HL-60/S4 treated with retinoic acid at 250 ng/mL for 4 days and 3 days (cell line): Measurements from ENCODE around the gene ABHD17A.

ENCODE experiments used
- in situ Hi-C: fragments of 300-500 bp; cut with MboI; formaldehyde crosslinking; loops from 2 replicates; pipeline ENCODE4 v1.7.0; 2022; ENCODE audit warnings: low sequenced_read_pairs

Gene ABHD17A

GRCh38 chr19:1854542-1855039, 30.7 kb downstream of the ABHD17A start:
- in situ Hi-C loops = no loop called here

GRCh38 chr19:1854039-1854541, 31.2 kb downstream of the ABHD17A start:
- in situ Hi-C loops = no loop called here

GRCh38 chr19:1853295-1854038, 31.8 kb downstream of the ABHD17A start:
- in situ Hi-C loops = no loop called here

GRCh38 chr19:1852581-1853128, 32.6 kb downstream of the ABHD17A start:
- in situ Hi-C loops = no loop called here

- in situ Hi-C loops = no loop called here
Observed at GRCh38 chr19:1851654-1852580, 33.4 kb downstream of the ABHD17A start.

- in situ Hi-C loops = no loop called here
Observed at GRCh38 chr19:1850809-1851653, 34.3 kb downstream of the ABHD17A start.

- in situ Hi-C loops = no loop called here
Observed at GRCh38 chr19:1849886-1850398, 35.4 kb downstream of the ABHD17A start.

- in situ Hi-C loops = no loop called here
Observed at GRCh38 chr19:1849132-1849474, 36.2 kb downstream of the ABHD17A start.

GRCh38 chr19:1848399-1849131, 36.7 kb downstream of the ABHD17A start, which contains the start of gene REXO1:
Gene REXO1, minus strand, starts transcription at chr19:1848483. Its CDS starts 125 bp downstream, at chr19:1848358.
- in situ Hi-C loops = no loop called here

GRCh38 chr19:1847684-1848398, 37.5 kb downstream of the ABHD17A start:
- in situ Hi-C loops = no loop called here

- in situ Hi-C loops = no loop called here
Observed at GRCh38 chr19:1847348-1847683, 38.0 kb downstream of the ABHD17A start.

GRCh38 chr19:1846517-1847204, 38.6 kb downstream of the ABHD17A start:
- in situ Hi-C loops = no loop called here

GRCh38 chr19:1845642-1846041, 39.7 kb downstream of the ABHD17A start:
- in situ Hi-C loops = no loop called here

- in situ Hi-C loops = no loop called here
Observed at GRCh38 chr19:1845125-1845515, 40.2 kb downstream of the ABHD17A start.

- in situ Hi-C loops = no loop called here
Observed at GRCh38 chr19:1844513-1845124, 40.7 kb downstream of the ABHD17A start.

- in situ Hi-C loops = no loop called here
Observed at GRCh38 chr19:1843646-1844394, 41.5 kb downstream of the ABHD17A start.

- in situ Hi-C loops = no loop called here
Observed at GRCh38 chr19:1843116-1843515, 42.2 kb downstream of the ABHD17A start.
